ENCODE measurements around the gene KRTAP5-5.

The KRTAP5-5 gene

GRCh38 chr11:1674173-1675131 is 44.9 kb downstream of the KRTAP5-5 start:
- DNase-seq (ENCODE audit: low read depth in 2 of 2), result no peak

- DNase-seq (ENCODE audit: low read depth in 2 of 2), result no peak
Observed at GRCh38 chr11:1675536-1676228, 46.1 kb downstream of the KRTAP5-5 start.

GRCh38 chr11:1676229-1676740 is 46.7 kb downstream of the KRTAP5-5 start:
- no peak for DNase-seq (ENCODE audit: low read depth in 2 of 2)

GRCh38 chr11:1679881-1680280 is 50.3 kb downstream of the KRTAP5-5 start:
- no peak for DNase-seq (ENCODE audit: low read depth in 2 of 2)

Data from stimulated activated CD8-positive, alpha-beta memory T cell treated with anti-CD3 and anti-CD28 coated beads, Interleukin-7, amount 100 ng/mL, for 1 hour (primary cell).